Naive thymus-derived CD8-positive, alpha-beta T cell (primary cell): ENCODE results near the gene MGAT4D. TPM values are rescaled to one million over a fixed set of nuclear protein-coding genes. Genes with fewer than 3 reads are reported as not detected.
"Not testable (repeated sequence)": the region's sequence is repeated elsewhere in the genome, so short reads cannot be mapped to it uniquely, and the experiment has no call there.

Experiments used
- ATAC-seq, 2 donors: fragments of 150-1000 bp; cut with Tn5 transposase in 1 of 2; sonication (Bioruptor Pico), chemical (Tn5 transposase) in 1 of 2; 1 replicate in 1 of 2; 2 replicates in 1 of 2; pipeline ENCODE4 v1.10.0; 2021; ENCODE audit warnings: mild to moderate bottlenecking in 2 of 2, moderate library complexity in 2 of 2
- POLR2A ChIA-PET: fragments of 350-600 bp; sonication (Branson Sonifier 250); formaldehyde crosslinking; loops from one replicate; lab custom pipeline; 2021; ENCODE audit warnings: antibody characterized with exemption; lab: Charles Lee
- DNase-seq, 10 donors: peaks; one replicate each; pipeline versions ENCODE4 v3.0.0 to v3.0.0-alpha.2; 2020 to 2022
- H3K27ac Mint-ChIP-seq, 10 donors: one replicate each; pipeline ENCODE4 v1.8.0; 2020 to 2022; ENCODE audit warnings: mild to moderate bottlenecking in 10 of 10, mixed read lengths in 10 of 10, moderate library complexity in 4 of 10, inconsistent platforms in 1 of 10
- H3K27me3 Mint-ChIP-seq, 5 donors: one replicate each; pipeline ENCODE4 v1.8.0; 2021 to 2022; ENCODE audit warnings: mixed read lengths in 5 of 5
- H3K36me3 Mint-ChIP-seq, 3 donors: one replicate each; pipeline ENCODE4 v1.8.0; 2020 to 2022; ENCODE audit warnings: mixed read lengths in 3 of 3, mild to moderate bottlenecking in 2 of 3, inconsistent platforms in 1 of 3
- H3K4me1 Mint-ChIP-seq, 4 donors: one replicate each; pipeline ENCODE4 v1.8.0; 2021 to 2022; ENCODE audit warnings: mixed read lengths in 4 of 4
- H3K4me3 Mint-ChIP-seq, 10 donors: one replicate each; pipeline ENCODE4 v1.8.0; 2020 to 2022; ENCODE audit warnings: mild to moderate bottlenecking in 10 of 10, mixed read lengths in 10 of 10, moderate library complexity in 6 of 10, inconsistent platforms in 1 of 10
- H3K9me3 Mint-ChIP-seq, 9 donors: one replicate each; pipeline ENCODE4 v1.8.0; 2020 to 2022; ENCODE audit warnings: mixed read lengths in 9 of 9, mild to moderate bottlenecking in 3 of 9, inconsistent platforms in 1 of 9, moderate library complexity in 1 of 9
- polyA plus RNA-seq, 3 donors: library from polyadenylated mRNA; unstranded; fragments of 300-500 nt; fragmentation: Illumina TruSeq; gene quantifications; one replicate each; pipeline ENCODE4 v1.2.3, GENCODE V29; 2021
- total RNA-seq, 8 experiments: library from RNA in 2 of 8; stranded (reverse) in 2 of 8; gene quantifications; one replicate each; pipeline ENCODE4 v1.2.3 and lab custom pipeline; 2021 to 2026

The MGAT4D gene
- total and polyA plus RNA-seq, 5 experiments from 2014 or later = not detected

GRCh38 chr4:140483445-140483844 is 14.6 kb downstream of the MGAT4D start:
- H3K4me3 Mint-ChIP-seq = no peak overlapping the region
- H3K9me3 Mint-ChIP-seq = peaks cover 0 to 31% (median 5%) of the 10 kb centered on the region in 9 donors
- H3K27me3 Mint-ChIP-seq = peaks cover 0 to 17% (median 3%) of the 10 kb centered on the region in 5 donors
- no peak for ATAC-seq
- peaks cover 0 to 16% (median 5%) of the 10 kb centered on the region in 3 donors for H3K36me3 Mint-ChIP-seq
- POLR2A ChIA-PET = no interaction called here
- H3K4me1 Mint-ChIP-seq = no peaks in the 10 kb centered on the region
- H3K27ac Mint-ChIP-seq = no peak overlapping the region
- DNase-seq = no peak

DNA sequence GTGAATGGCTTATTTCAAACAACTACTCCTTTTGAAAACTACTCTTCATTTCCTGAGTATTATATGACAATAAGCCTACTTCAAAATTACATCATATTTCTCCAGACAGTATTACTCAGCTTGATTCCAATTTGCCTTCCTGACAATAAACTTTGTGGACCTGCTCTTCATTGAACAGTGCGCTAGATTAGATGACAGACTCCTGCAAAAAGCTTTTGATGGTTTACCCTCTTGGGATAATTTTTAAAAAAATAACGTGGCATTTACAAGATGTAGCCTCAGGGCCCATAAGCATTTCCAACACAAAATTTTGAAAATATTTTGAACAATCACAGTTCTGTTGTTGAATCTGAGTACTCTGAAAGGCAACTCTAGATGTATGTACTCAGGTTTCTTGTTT is 25.9 kb downstream of the MGAT4D start:
- Mint-ChIP-seq H3K36me3 (peaks cover 0 to 1% (median 0%) of the 10 kb centered on the region in 3 donors), H3K27me3 (peaks cover 11 to 39% (median 21%) of the 10 kb centered on the region in 5 donors), H3K4me1 (no peaks in the 10 kb centered on the region), H3K4me3 (no peak overlapping the region), H3K9me3 (peaks cover 0 to 2% (median 0%) of the 10 kb centered on the region in 9 donors), H3K27ac (no peak overlapping the region)
- ATAC-seq (no peak), DNase-seq (no peak)
- POLR2A ChIA-PET = no interaction called here

DNA sequence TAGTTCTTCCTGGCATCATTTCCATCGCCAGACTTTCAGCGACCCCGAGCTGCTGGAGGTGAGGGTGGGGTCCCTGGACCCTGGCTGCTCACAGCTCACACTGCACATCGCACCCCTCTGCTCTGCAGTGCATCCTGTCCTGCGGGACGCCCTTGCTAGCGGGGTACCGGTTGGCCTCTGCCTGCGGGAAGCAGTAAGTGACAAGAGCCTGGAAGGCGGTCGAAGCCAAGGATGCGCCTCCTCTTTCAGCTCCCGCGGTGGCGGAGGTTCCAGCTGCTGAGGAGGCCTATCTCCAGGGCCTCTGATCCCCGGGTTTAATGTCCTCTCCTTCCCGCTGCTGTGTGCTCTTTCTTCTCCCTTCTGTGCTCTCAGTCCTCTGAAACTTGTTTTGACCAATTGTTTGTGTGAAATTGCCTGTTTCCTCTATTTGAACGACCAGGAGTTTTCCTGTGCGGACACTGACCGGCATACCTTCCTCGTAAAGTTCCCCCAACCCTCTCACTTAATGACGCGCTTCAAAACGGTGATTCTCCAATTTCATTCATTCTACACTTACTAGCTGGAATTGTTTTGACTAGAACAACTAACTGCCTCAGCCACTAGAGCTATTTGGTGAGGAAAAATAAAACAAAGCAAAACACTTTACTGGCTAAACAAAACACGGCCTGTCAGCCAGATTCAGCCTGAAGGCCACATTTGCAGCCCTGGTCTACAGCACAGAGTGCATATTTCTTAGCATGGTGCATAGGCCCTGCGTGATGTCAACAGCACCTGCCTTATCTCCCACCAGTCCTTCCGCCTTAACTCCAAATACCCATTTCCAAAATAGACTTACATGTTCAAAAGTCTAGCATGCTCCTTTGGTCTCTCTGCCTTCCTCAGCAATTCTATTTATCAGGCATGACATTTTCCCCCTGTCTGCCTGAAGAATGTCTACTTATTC is 28.0 kb downstream of the MGAT4D start:
- peaks cover 10 to 35% (median 20%) of the 10 kb centered on the region in 5 donors for H3K27me3 Mint-ChIP-seq
- H3K27ac Mint-ChIP-seq = no peak overlapping the region
- no peaks in the 10 kb centered on the region for H3K4me1 Mint-ChIP-seq
- DNase-seq (no peak), ATAC-seq (no peak)
- POLR2A ChIA-PET = no interaction called here
- H3K9me3 Mint-ChIP-seq = peaks cover 0 to 2% (median 0%) of the 10 kb centered on the region in 9 donors
- H3K36me3 Mint-ChIP-seq = no peaks in the 10 kb centered on the region
- no peak overlapping the region for H3K4me3 Mint-ChIP-seq

DNA sequence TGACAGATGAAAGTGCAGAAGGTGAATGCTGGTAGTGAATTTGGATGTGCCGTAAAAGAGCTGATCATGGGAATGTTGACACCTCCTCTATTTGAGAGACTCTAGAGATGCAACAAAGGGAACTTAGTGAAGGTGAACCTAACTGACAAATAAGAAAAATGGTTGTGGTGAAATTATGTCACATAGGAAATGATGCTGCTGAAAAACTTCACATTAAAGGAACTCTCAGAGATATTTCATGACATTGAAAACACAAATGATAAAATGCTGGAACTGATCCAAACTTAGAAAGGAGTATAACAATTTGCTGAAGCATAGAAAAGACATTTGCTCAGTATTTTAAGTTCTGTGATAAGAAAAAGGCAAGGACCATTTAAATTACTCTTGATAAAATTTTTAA is 31.9 kb downstream of the MGAT4D start:
- ATAC-seq = no peak
- no peaks in the 10 kb centered on the region for H3K36me3 Mint-ChIP-seq
- no peaks in the 10 kb centered on the region for H3K4me1 Mint-ChIP-seq
- H3K9me3 Mint-ChIP-seq = peaks cover 0 to 2% (median 0%) of the 10 kb centered on the region in 9 donors
- no peak for DNase-seq
- no peak overlapping the region for H3K27ac Mint-ChIP-seq
- POLR2A ChIA-PET = no interaction called here
- no peak overlapping the region for H3K4me3 Mint-ChIP-seq
- peaks cover 15 to 35% (median 16%) of the 10 kb centered on the region in 5 donors for H3K27me3 Mint-ChIP-seq

DNA sequence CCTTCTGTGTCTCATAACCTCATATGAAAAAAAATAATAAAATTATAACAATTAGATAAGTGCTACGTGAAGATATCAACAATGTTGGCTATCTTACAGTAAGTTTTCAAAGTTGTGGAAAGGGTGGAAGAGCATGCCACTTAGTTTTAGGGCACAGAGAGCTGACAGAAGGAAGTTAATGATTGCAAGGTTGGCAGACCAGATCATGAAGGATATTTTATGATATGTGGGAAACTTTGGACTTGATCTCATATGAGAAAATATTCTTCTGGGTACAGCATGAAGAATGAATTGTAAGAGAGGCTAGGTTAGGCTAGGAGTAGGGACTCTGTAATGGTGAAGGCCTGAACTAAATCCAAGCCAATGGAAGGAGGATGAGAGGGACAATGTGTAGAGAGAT is 34.5 kb downstream of the MGAT4D start:
- ATAC-seq (no peak), DNase-seq (no peak)
- Mint-ChIP-seq H3K27me3 (peaks cover 7 to 12% (median 10%) of the 10 kb centered on the region in 5 donors), H3K4me1 (no peaks in the 10 kb centered on the region), H3K9me3 (no peaks in the 10 kb centered on the region), H3K36me3 (no peaks in the 10 kb centered on the region), H3K27ac (no peak overlapping the region), H3K4me3 (no peak overlapping the region)
- POLR2A ChIA-PET = no interaction called here

GRCh38 chr4:140463182-140463581 is 34.9 kb downstream of the MGAT4D start:
- POLR2A ChIA-PET = no interaction called here
- H3K9me3 Mint-ChIP-seq = no peaks in the 10 kb centered on the region
- peaks cover 5 to 12% (median 10%) of the 10 kb centered on the region in 5 donors for H3K27me3 Mint-ChIP-seq
- H3K36me3 Mint-ChIP-seq = no peaks in the 10 kb centered on the region
- no peak overlapping the region for H3K4me3 Mint-ChIP-seq
- no peak for ATAC-seq
- H3K4me1 Mint-ChIP-seq = no peaks in the 10 kb centered on the region
- H3K27ac Mint-ChIP-seq = no peak overlapping the region
- no peak for DNase-seq

DNA sequence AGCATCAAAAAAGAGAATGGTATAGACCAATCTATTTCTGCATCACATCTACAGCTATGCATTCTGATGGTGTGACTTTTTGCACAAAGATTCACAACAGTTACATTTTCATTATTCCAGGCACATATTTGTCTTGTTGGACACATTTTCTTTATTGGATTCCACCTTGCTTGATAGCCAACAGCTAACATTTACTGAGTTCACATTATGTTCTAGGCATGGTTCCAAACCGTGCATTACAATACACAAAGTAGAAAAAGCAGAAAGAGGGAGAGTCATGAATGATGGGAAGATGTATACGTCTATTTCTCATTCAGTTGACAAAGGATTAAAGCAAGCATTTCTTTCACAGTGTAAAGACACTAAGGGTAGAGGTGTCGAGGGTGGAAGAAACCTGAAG is 47.7 kb downstream of the MGAT4D start:
- no peaks in the 10 kb centered on the region for H3K36me3 Mint-ChIP-seq

DNA sequence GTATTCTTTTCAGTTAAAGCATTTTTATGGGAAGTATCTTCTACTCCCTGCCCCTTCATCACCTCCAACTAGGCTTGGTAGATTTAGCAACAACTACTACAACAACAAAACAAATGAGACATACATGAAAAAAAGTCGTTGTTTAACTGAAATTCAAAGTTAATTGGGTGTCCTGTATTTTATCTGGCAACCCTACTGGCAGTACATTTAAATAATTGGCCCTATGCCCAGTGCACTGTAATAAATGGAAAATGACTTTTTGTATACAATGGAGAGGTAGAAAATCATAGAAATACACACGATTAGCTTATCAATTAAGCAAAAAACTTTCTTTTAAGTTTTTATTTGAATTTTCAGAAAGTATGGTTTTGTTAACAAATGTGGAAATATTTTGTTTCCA is 49.3 kb downstream of the MGAT4D start:
- H3K27me3 Mint-ChIP-seq = peaks cover 2 to 28% (median 12%) of the 10 kb centered on the region in 5 donors
- no peak overlapping the region for H3K4me3 Mint-ChIP-seq
- POLR2A ChIA-PET = no interaction called here
- H3K27ac Mint-ChIP-seq = no peak overlapping the region
- ATAC-seq = no peak
- no peak for DNase-seq
- H3K9me3 Mint-ChIP-seq = no peaks in the 10 kb centered on the region
- no peaks in the 10 kb centered on the region for H3K4me1 Mint-ChIP-seq
- H3K36me3 Mint-ChIP-seq = no peaks in the 10 kb centered on the region

More for the DNA sequence above, 47.7 kb downstream of the MGAT4D start:
- H3K27ac Mint-ChIP-seq = no peak overlapping the region
- H3K4me3 Mint-ChIP-seq = no peak overlapping the region
- H3K9me3 Mint-ChIP-seq = no peaks in the 10 kb centered on the region
- ATAC-seq (no peak), DNase-seq (no peak)
- POLR2A ChIA-PET = no interaction called here
- no peaks in the 10 kb centered on the region for H3K4me1 Mint-ChIP-seq
- H3K27me3 Mint-ChIP-seq = peaks cover 4 to 31% (median 18%) of the 10 kb centered on the region in 5 donors

DNA sequence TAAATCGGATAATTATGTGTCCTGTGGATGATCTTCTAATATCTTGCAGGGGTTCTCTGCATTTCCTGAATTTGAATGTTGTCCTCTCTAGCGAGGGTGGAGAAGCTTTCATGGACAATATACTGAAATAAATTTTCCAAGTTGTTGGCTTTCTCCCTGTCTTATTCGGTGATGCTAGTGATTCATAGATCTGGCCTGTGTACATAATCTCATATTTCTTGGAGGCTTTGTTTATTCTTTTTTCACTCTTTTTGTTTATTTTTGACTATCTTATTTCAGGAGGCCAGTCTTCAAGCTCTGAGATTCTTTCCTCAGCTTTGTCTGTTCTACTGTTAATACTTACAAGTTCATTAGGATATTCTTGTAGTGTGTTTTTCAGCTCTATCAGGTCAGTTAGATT is 49.9 kb downstream of the MGAT4D start:
- Mint-ChIP-seq H3K9me3 (no peaks in the 10 kb centered on the region), H3K27ac (no peak overlapping the region), H3K4me3 (no peak overlapping the region), H3K36me3 (no peaks in the 10 kb centered on the region), H3K4me1 (no peaks in the 10 kb centered on the region), H3K27me3 (peaks cover 2 to 23% (median 10%) of the 10 kb centered on the region in 5 donors)
- ATAC-seq (no peak), DNase-seq (no peak)
- POLR2A ChIA-PET = no interaction called here

GRCh38 chr4:140444347-140444746 is 53.7 kb downstream of the MGAT4D start:
- H3K9me3 Mint-ChIP-seq, POLR2A ChIA-PET, H3K4me1 Mint-ChIP-seq, DNase-seq, H3K4me3 Mint-ChIP-seq, H3K27ac Mint-ChIP-seq, H3K36me3 Mint-ChIP-seq, ATAC-seq: not testable (repeated sequence)
- H3K27me3 Mint-ChIP-seq = peaks cover 0 to 23% (median 5%) of the 10 kb centered on the region in 5 donors

DNA sequence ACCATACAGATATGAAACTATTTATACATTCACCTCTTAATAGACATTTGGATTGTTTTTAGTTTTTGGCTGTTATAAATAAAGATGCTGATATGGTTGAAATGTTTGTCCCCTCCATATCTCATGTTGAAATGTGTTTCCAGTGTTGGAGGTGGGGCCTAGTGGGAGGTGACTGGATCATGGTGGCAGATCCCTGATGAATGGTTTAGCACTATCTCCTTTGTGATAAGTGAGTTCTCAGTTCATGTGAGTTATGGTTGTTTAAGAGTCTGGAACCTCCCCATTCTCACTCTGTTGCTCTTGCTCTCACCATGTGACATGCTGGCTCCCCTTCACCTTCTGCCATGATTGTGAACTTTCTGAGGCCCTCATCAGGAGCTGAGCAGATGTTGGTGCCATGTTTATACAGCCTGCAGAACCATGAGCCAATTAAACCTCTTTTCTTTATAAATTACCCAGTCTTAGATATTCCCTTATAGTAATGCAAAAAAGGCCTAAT is 58.4 kb downstream of the MGAT4D start:
- Mint-ChIP-seq H3K4me3 (no peak overlapping the region), H3K36me3 (no peaks in the 10 kb centered on the region), H3K9me3 (no peaks in the 10 kb centered on the region), H3K4me1 (no peaks in the 10 kb centered on the region), H3K27me3 (peaks cover 0 to 2% (median 0%) of the 10 kb centered on the region in 5 donors), H3K27ac (no peak overlapping the region)
- DNase-seq = no peak
- no peak for ATAC-seq
- POLR2A ChIA-PET = no interaction called here

GRCh38 chr4:140427919-140428471 is 70.1 kb downstream of the MGAT4D start:
- DNase-seq (peak in 1 of 10 donors; percentile 2), ATAC-seq (no peak)
- peak overlapping the region; percentile 74 to 91 (median 86) for H3K4me3 Mint-ChIP-seq
- H3K27me3 Mint-ChIP-seq = peaks cover 28 to 58% (median 39%) of the 10 kb centered on the region in 5 donors
- no peaks in the 10 kb centered on the region for H3K9me3 Mint-ChIP-seq
- H3K27ac Mint-ChIP-seq = peak overlapping the region in 1 of 10 donors; percentile 10
- POLR2A ChIA-PET = no interaction called here
- no peaks in the 10 kb centered on the region for H3K36me3 Mint-ChIP-seq
- peaks cover 3 to 12% (median 8%) of the 10 kb centered on the region in 4 donors for H3K4me1 Mint-ChIP-seq
